ENCODE measurements around the gene GOLGA8T. TPM values are rescaled to one million over a fixed set of nuclear protein-coding genes. Genes with fewer than 3 reads are reported as not detected.
A peak's percentile ranks its signal among the peaks of the same experiment; 100 is the strongest.
"Not testable (repeated sequence)": the region's sequence is repeated elsewhere in the genome, so short reads cannot be mapped to it uniquely, and the experiment has no call there.

Gene GOLGA8T, protein sequence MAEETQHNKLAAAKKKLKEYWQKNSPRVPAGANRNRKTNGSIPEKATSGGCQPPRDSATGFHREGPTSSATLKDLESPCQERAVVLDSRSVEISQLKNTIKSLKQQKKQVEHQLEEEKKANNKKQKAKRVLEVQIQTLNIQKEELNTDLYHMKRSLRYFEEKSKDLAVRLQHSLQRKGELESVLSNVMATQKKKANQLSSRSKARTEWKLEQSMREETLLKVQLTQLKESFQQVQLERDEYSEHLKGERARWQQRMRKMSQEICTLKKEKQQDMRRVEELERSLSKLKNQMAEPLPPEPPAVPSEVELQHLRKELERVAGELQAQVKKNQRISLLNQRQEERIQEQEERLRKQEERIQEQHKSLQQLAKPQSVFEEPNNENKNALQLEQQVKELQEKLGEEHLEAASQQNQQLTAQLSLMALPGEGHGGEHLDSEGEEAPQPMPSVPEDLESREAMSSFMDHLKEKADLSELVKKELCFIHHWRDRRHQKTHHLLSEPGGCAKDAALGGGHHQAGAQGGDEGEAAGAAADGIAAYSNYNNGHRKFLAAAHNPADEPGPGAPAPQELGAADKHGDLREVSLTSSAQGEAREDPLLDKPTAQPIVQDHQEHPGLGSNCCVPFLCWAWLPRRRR
- polyA plus RNA-seq (2012; ENCODE audit: missing spikeins), result not detected

DNA sequence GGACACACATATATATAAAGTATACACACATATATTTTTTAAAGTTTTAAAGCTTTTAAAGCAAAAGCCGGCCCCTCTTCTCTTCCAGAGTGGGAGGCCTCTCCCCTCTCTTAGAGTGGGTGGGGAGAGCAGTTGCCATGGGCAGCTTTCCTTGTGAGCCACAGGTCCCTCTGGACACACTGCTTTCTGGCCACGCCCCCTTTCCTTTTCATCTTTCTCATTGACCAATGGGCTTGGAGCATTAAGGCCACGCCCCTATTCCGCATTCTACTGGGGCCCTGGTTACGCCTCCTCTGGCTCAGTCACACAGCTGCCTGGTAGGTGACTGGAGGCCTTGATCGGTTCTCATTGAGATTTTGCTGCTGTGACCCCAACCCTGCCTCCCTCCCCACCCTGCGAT lies at the start of gene GOLGA8T:
Gene GOLGA8T (plus strand): TSS at position 301 of the 400 bp plus-strand sequence. CDS start 98 bp downstream, at position 399.
- DNase-seq (ENCODE audit: insufficient read length); FAIRE-seq: not testable (repeated sequence)

DNA sequence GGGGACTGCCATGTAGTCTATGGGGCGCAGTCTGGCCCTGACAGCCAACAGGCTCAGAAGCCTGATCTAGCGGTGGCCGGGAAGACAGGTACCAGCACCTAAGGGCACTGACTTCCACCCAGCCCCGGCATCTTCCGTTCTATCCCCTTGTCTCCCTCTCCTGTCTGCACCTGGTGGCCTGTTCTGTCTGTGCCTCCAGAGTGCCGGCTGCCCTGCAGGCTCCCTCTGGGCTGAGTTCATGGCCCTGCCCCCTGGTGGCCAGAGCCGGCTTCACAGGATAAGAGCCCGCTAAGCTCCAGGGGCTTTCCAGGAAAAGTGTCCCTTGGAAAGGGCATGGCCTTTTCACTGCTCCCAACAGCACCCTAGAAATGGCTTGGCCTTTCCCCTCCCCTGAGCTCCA lies 37.0 kb upstream of the GOLGA8T start:
- DNase-seq (ENCODE audit: insufficient read length); FAIRE-seq: not testable (repeated sequence)

- FAIRE-seq; DNase-seq (ENCODE audit: insufficient read length): not testable (repeated sequence)
Measured at GRCh38 chr15:30102890-30103289, 32.0 kb upstream of the GOLGA8T start.

GRCh38 chr15:30103941-30104507 lies 30.8 kb upstream of the GOLGA8T start:
- FAIRE-seq, result not testable (repeated sequence)

GRCh38 chr15:30110591-30110990 lies 24.3 kb upstream of the GOLGA8T start:
- DNase-seq (ENCODE audit: insufficient read length), result not testable (repeated sequence)

More at GRCh38 chr15:30103941-30104507, 30.8 kb upstream of the GOLGA8T start:
- not testable (repeated sequence) for DNase-seq (ENCODE audit: insufficient read length)

DNA sequence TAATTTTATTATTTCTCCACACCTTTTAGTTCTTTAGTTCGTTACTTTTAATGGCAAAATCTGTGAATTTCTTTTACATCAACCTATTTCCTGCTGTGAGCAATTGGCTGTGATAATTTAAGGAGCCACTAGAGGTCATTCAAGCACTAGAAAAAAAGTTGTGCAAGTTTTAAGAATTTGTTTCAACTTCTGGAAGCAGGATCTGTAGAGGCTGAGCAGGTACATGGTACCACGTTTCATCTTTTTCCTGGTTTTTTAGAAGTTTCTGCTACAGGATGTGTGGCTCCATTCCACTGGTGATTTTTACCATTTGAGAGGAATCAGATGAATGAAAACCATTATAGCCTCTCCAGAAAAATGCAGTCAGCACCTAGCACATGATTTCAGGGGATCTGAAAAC lies 4.8 kb upstream of the GOLGA8T start:
- DNase-seq (ENCODE audit: insufficient read length); FAIRE-seq: not testable (repeated sequence)

More at GRCh38 chr15:30110591-30110990, 24.3 kb upstream of the GOLGA8T start:
- not testable (repeated sequence) for FAIRE-seq

- FAIRE-seq; DNase-seq (ENCODE audit: insufficient read length): not testable (repeated sequence)
Measured at GRCh38 chr15:30143246-30143645, 8.4 kb downstream of the GOLGA8T start.

GRCh38 chr15:30149891-30150290 lies 15.0 kb downstream of the GOLGA8T start:
- FAIRE-seq; DNase-seq (ENCODE audit: insufficient read length): not testable (repeated sequence)

DNA sequence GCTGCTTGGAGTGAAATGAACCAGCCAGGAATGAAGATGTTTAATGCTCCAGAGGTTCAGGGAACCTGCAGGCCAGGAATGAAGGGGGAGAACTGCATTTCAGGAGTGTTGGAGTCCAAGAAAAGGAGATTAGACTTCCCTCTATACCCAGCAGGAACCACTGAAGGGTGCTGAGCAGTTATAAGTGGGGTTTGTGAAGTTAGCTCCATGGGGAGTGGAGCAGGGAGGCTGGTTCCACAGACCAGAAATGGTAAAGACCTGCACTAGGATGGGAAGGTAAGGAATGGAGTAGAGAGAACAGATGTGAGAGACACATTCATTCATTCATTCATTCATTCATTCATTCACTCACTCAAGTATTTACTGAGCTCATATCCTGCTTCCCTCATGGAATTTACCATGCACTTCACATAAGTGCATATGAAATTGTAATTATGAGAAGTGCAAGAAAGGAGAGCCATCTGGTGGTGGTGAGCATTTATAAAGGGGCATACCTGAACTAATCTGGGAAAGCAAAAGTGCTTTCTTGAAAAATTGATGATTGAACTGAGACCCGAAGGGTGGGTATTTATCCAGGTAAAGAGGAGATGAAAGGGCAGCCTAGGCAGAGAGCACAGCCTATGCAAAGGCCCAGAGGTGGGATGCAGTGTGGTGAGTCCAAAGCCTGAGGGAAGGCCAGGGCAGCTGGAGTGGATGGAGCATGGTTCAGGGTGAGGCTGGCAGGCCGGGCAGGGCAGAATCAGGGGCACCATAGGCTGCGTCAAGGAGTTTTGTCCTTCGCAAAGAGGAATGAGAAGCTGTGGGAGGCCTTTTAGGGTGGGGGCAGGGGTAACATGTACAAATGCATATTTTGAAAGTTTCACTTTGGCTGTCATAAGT lies 27.9 kb downstream of the GOLGA8T start:
- DNase-seq (ENCODE audit: insufficient read length); FAIRE-seq: not testable (repeated sequence)

GRCh38 chr15:30163759-30164158 lies 28.9 kb downstream of the GOLGA8T start:
- not testable (repeated sequence) for FAIRE-seq; DNase-seq (ENCODE audit: insufficient read length)

- FAIRE-seq, result not testable (repeated sequence)
Measured at GRCh38 chr15:30164257-30164656, 29.4 kb downstream of the GOLGA8T start.

DNA sequence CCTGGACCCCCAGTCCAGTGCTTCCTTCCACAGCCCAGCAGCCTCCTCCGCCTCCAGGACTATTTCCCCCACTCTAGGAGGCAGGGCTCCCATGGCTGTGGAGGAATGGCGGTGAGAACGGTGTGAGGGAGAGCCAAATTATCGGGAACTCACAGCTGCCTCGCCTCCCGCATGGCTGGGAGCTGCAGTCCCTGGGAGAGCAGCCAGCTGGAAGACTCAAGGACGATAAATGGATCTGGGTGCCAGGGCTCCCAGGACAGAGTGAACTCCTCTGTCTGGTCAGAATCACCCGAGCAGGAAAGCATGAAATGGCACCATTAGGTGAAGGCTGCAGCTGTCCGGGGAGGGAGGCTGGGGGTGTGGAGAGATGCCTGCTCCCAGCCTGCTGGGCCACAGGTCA lies 32.6 kb downstream of the GOLGA8T start:
- not testable (repeated sequence) for FAIRE-seq; DNase-seq (ENCODE audit: insufficient read length)

More at GRCh38 chr15:30164257-30164656, 29.4 kb downstream of the GOLGA8T start:
- DNase-seq (ENCODE audit: insufficient read length), result not testable (repeated sequence)

- FAIRE-seq; DNase-seq (ENCODE audit: insufficient read length): not testable (repeated sequence)
Measured at GRCh38 chr15:30167886-30168285, 33.0 kb downstream of the GOLGA8T start.

- not testable (repeated sequence) for FAIRE-seq; DNase-seq (ENCODE audit: insufficient read length)
Measured at GRCh38 chr15:30171452-30171851, 36.6 kb downstream of the GOLGA8T start.

- not testable (repeated sequence) for DNase-seq (ENCODE audit: insufficient read length)
- peak; percentile 88 for FAIRE-seq
Measured at GRCh38 chr15:30173041-30173608, 38.3 kb downstream of the GOLGA8T start.

DNA sequence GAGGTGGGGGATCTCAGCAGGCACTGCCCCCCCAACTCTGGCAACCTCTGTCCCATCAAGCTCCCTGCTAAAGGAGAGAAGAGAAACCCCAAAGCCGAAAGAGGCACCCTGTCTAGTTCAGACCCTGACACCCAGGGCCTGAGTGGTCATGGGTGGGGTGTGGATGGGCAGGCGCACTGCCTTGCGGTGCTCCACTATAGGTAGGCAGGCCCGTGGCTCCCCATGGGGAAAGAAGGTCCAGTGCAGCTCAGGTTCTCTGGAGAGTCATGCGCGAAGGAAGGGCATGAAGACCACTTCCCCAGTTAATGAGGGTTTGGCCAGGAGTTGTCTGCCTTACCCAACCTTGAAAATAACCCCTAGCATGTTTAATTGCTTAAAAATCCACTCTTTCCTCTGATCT lies 40.4 kb downstream of the GOLGA8T start:
- not testable (repeated sequence) for DNase-seq (ENCODE audit: insufficient read length); FAIRE-seq

DNA sequence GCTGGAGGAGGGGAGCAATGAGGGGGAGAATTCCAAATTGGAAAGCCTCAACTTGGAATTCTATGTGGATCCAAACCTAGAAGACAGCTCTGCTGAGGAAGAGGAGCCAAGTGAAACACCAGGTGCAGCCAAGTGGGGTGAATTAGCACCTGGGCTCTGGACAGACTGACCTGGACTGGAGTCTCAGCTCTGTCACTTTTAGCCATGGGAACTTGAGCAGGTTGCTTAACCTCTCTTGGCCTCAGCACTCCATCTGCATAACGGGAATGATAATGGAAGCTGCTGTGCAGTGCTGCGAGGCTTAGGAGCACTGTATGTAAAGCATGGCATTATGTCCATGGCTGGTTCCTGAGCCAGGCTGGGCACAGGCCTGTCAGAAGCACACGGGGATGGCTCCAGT lies 41.8 kb downstream of the GOLGA8T start:
- FAIRE-seq, result not testable (repeated sequence)

GRCh38 chr15:30179814-30180213 lies 45.0 kb downstream of the GOLGA8T start:
- not testable (repeated sequence) for FAIRE-seq; DNase-seq (ENCODE audit: insufficient read length)

More for the DNA sequence above, 41.8 kb downstream of the GOLGA8T start:
- not testable (repeated sequence) for DNase-seq (ENCODE audit: insufficient read length)

DNA sequence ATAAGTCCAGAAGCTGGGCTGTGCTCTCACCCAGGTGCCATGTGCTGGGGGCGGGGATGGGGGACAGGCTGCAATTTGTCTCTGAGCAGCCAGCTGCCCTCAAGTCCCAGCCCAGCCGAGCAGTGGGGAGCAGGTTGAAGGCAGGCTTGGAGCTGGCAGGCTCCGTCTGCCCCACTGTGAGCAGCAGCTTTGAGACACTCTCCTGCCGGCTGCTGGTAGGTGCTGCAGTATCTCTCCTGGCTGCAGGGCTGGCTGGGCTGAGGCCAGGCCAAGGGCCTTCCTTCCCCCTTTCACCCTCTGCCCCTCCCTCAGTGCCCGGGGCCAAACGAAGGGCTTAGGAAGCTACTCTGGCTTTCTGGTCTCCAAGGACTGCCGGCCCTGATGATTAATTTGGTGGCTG lies 50.6 kb downstream of the GOLGA8T start:
- FAIRE-seq; DNase-seq (ENCODE audit: insufficient read length): not testable (repeated sequence)

Measured in GM12892 (cell line).